ENCODE data around the gene GLYR1.

Gene GLYR1

DNA sequence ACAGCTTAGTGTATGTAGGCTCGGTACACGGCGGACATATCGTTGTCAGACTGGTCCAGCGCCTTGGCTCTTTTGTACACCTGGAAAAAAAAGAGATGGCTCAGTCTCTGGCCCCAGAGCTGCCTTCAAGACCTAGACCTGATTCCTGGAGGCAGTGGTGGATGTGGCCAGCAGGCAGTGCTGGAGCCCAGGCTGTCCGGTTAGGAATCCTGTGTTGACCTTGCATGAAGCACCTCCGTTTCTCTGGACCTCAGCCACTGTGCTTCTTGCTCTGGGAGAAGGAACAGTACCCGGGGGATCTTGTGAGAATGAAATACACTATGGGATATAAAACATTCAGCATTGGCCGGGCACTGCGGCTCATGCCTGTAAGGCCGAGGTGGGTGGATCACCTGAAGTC, 41.9 kb downstream of the GLYR1 start:
- no peak for DNase-seq (ENCODE audit: low read depth)

DNA sequence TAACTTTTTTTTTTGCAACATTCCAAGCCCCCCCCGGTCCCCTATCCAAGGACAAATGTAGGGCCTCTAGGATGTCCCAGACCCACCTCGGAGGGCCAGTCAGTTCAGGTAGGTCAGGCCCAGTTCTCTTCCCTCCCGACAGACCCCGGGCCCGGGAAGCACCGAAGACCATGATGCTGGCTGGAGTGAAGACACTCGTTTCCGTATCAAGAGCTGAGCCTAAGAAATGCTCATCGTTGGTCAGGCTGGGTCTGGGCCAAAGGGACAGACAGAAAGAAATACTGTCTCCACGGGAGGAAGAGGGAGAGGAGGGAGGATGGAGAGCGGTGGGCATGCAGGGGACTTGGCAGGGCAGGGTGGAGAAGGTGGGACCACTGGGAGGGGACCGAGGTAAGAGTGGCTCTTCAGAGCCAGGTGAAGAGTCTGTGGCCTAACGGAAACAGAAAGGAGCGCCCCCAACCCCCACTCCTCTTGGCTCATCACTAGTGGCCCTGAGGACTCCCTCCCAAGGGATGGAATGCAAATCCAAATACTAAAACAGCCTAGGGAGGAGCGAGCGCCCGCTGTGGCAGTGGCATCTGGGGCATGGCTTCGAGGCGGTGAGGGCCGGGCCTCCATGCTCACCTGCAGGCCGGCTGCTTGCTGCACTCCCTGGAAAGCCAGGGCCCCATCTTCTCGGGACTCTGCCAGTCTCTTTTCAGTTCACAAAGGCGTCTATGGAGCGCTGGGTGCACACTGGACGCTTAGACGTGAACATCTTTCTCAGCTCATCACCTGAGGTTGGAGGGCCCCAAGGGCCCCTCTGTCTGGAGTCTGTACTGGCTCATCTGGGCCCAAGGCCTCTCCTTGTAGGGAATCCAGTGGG, 43.0 kb downstream of the GLYR1 start:
- no peak for DNase-seq (ENCODE audit: low read depth)

DNA sequence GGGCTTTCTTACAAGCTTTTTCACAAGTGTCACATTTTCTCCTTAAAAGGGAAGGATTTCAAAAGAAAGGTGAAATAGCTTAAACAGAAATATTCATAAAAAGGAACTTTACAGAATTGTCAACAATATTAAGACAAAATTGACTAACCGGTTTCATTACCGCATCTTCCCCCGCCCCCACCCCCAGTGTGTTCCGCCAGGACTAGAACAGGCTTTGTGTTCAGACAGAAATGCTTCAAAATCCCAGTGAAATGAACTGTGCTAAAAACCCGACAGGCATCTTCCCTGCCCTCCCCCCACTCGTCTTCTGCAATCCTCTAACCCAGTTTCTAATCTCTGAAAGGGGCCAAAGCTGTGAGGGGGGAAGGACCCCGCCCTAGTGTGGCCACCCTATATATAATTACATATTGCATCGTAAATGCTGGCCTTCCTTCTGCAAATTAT, 43.7 kb downstream of the GLYR1 start:
- no peak for DNase-seq (ENCODE audit: low read depth)

DNA sequence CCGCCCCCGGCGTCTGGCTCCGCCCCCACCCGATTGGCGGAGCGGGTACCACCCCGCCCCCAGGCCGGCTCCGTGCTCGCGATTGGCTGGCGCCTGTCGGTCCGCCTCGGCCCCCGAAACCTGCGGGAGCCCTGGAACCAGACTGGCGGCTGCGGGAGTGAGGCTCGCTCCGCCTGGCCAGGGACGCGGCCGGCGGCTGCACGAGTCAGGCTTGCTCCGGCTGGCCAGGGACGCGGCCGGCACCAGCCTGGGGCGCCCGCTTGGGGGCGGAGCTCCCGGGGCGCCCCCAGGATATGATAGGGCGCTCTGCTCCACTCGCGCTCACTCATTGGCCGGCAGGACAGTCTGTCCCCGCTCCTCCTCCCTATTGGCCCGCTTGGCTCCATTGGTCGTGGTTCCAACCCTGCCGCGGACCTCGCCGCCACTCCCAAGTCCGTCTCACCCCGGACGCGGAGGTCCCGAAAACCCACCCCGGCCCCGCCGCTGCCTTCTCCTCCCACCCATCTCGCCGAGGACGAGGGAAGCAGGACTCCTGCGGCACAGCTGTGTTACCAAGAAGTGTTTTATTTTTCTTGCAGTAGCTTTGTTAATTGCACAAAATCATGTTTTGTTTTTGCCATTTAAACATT, 44.3 kb downstream of the GLYR1 start:
- DNase-seq (ENCODE audit: low read depth): peak; percentile 84

DNA sequence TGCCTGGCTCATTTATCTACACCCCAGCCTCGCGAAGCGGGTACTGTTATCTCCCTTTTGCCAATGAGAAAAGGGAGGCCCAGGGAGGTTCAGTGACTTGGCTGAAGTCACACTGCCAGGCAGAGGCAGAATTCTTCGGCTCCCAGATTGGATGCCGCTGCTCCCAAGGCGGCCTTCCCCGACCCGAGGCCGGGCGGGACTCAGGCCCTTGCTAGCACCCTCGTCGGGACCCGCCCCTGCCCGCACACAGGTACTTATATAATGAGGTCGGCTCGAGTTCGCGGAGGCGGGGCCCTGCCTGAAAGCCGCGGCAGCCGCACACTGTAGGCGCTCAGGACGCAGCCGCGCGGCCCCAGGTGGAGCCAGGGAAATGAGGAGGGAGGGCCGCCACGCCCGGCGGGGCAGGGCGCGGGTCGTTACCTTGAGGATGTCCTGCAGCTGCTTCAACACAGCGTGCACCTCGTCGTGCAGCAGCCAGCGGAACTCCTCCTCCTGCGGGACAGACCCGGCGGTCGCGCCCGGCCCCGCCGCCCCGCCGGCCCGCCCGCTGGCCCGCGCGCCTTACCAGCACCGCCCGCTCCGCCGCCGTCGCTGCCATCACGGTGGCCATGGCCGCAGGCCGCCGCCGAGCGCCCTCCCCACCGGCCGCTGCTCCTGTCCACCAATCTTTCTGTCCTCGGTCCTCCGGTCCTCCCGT, 45.0 kb downstream of the GLYR1 start, which contains the start of gene ROGDI:
Gene ROGDI, minus strand, starts transcription at position 672 of the 697 bp plus-strand sequence. Its CDS starts 62 bp downstream, at position 610.
- DNase-seq (ENCODE audit: low read depth): peak; percentile 64

DNA sequence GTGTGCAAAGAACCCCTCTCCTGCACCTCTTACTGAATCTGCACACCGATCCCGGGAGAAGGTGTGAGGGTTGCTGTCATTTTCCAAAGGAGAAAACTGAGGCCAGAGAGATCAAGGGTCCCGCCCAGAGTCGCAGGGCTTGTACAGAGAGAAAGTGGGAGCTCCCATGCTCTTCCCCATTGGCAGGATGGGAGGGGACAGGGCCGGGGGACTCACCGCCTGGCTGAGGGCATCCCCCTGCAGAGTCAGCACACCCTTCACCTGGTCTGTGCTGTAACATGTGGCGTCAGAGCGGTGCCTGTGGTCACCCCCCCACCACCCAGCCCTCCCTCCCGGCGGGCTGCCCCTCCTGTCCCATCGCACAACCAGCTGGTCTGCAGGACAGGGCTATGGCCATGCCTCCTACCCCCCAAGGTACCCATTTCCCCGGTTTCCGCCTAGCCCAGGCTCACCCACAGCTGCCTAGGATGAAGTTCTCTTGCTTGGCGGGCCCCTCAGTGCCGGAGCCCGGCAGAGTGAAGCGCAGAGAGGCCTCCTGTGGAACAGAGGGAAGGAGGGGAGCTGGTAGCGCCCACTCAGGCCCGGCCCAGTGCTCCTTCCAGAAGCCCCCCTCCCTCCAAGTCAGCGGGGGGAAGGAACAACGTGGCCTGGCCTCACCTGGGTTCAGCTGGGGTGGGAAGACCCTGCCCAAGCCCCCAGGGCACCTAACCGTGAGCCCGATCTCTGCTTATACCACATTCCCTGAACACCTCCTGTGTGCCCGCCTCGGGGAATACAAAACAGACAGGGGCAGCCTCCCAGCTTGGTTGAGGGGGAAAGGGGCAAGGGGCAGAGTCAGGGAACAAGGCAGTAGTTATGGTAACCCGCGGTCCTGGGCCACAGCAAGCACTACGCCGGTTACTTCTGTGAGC, 45.8 kb downstream of the GLYR1 start:
- no peak for DNase-seq (ENCODE audit: low read depth)

DNA sequence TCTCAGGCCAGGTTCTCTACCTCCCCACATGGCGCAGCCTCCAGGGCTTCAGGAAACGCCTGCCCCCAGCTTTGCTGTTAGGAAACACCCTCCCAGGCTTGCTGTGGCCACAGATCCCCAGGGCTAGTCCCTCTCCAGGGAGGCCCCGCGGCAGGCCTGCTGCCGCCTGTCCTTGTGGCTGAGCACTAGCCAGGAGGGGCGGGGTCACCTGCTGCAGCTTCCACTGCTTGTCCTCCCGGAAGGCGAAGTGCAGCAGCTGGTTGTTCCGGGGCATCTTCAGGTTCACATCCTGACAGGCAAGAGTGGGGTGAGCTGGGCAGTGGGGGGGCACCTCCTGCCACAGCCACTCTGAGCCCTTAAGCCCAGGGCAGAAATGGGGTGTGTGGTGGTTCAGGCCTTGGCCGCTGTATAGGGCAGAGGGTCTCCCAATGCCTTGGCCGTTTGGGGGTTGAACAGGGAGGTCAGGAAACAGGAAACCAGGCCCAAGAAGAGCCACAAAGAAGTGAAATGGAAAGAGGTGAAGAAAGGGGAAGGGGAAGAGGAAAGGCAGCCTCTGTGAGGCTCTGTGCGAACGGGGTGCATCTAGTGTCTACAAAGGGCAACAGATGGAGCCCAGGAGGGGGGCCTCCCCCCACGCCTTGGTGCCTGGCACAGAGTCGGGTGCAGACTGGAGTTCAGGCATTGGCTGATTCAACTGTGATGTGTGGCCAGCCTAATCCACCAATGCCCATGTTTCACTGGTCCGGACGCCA, 46.6 kb downstream of the GLYR1 start:
- no peak for DNase-seq (ENCODE audit: low read depth)

DNA sequence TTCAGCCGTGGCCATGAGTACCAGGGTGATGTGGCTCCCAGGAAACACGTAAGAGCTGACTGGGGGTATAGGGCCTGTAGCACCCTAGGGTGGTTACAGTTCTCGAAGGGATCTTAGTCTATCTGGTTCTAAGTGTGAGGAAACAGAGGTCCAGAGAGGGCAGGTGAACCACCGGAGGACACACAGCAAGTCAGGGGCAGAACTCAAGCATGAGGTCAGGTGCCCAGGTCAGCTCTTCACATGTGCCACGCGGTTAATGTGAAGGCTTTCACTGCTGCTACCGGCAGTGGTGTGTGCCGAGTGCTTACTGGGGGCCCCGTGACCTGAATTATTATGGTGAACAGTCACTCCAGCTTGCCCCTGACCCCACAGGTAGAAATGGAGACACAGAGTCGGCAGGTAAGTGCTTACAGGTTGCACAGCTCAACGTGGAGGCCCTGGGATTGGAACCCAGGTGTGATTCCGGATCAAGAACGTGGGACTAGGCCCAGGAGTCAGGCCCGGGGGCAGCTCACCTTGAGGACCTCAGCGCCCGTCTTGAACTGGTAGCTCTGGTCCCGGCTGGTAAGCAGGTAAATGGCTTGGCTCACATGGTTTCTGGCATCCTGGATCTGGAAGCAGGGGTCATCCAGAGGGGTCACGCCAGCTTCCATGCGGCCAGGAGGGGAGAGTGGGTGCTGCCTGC, 47.8 kb downstream of the GLYR1 start:
- no peak for DNase-seq (ENCODE audit: low read depth)

DNA sequence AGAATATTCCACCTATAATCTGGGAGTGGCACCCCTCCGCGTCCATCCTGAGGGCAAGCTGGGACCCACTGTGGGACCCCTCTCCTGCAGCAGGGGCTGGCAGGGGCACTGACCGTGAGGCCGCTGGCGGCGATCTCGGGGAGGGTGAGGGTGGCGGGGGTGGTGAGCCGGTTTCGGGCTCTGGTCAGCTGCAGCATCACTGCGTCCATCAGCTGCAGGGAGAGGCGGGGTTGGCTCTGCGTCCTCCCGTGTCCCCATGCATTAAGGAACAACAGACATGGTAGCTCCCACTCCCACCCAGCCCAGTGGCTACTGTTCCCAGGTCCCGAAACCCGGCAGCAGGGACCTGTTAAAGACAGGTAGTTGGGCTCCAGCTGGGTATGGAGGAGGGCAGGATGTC, 48.6 kb downstream of the GLYR1 start:
- DNase-seq (ENCODE audit: low read depth): no peak

DNA sequence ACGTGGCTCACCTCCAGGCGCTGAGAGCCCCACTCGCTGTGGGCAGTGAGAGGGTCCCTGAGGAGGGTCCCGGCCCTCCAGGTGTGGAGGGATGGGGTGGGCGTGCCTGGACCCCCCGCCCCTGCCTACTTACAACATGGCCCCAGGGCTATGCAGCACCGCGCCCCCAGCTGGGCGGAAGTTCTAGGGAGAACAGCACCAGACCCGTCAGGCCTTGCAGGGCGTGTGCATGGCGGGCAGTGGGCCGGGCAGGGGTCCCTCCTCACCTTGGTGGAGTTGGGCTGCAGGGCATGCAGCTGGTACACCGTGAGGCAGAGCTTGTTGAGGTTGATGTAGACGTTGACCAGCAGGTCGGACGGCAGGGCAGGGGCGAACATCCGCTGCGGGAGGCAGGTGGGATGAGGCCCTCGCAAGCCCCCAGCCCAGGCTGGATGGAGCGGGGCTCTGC, 49.3 kb downstream of the GLYR1 start:
- DNase-seq (ENCODE audit: low read depth): no peak

DNA sequence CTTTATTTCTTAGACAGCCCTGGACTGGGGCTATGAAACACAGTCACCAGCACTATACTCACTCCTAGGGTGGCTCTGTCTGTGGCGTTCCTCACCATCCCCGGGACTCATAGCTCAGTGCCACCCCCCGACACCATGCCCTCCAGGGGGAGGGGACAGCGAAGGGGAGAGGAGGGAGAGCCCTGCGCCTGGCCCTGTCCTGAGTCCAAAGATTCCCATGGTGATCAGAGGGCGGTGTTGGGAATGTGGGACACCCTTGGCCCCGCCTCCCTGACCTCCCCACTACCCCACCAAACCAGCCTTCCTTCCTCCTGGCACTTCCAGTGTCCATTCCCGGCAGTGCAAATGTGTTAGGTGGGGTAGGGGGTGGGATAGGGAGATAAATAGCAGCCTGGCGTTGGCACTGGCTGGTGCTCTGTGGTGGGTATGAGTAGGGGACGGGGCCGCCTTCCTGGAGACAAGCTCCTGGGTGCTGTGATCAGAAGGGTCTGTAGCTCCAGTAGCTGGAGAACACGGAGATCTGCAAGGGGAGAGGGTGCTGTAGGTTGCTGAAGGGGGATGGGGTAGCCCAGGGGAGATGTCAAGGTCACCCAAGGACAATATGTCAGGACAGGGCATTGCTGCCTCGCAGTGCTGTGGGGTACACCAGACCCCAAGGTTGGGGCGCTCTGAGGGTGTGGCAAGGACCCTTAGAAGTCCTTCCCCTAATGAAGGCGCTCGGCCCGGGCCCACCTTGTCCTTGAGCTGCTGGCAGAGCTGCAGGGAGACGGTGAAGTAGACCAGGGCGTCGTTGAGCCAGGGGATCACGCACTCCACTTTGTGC, 49.9 kb downstream of the GLYR1 start:
- DNase-seq (ENCODE audit: low read depth): no peak

DNA sequence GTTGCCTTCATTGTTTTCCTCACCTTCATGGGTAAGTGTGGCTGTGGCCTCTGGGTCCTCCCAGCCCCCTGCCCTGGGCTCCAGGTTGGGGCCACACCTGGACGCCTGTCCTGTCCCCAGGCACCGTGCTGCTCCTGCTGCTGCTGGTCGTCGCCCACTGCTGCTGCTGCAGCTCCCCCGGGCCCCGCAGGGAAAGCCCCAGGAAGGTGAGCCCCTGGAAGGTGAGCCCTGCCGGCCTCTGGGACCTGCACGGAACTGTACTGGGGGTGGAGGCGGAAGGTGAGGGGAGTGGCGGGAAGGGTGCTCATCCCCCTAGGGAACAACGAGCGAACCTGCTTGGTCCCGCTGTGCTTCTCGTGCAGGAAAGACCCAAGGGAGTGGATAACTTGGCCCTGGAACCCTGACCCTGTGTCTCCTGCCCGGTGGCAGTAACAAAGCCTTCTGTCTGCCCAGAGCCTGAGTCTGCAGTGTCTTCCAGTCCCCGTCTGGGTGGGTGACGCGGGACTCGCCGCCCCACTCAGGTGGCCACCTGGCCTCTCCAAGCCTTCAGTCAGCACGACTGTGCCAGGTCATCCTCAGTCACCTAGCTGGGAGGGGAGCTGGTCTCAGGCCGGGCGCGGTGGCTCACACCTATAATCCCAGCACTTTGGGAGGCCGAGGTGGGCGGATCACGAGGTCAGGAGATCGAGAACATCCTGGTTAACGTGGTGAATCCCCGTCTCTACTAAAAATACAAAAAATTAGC, 51.1 kb downstream of the GLYR1 start:
- no peak for DNase-seq (ENCODE audit: low read depth)

DNA sequence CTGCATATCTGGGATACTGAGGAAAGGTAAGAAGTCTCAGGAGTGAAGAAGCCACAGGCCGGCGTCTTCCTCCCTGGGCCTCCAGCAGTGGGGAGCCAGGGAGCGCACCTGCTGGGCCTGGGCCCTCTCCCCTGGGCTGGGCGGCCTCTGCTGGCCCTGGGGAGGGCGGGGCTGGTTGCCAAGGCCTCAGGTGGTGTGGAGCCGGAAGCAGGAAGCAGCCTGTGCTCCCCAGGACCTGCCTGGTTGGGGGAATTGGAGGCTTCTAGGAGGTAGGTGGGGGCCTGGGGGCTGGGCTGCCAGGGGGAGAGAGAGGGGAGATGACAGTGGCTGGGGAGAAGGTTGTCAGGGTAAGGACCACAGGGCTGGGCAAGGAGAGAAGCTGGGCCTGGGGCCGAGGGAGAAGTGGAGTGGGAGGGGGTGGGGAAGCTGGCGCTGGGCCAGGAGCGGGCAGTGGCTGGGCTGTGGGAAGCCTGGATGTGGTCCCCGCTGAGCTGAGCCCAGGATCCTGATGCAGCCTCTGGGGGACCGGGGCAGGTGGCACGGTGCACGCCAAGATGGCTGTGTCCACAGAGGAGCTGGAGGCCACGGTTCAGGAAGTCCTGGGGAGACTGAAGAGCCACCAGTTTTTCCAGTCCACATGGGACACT, 51.8 kb downstream of the GLYR1 start, which contains the start of gene SMIM22:
Gene SMIM22, plus strand, starts transcription at position 189 of the 647 bp plus-strand sequence. Its CDS starts 366 bp downstream, at position 555.
- no peak for DNase-seq (ENCODE audit: low read depth)

DNA sequence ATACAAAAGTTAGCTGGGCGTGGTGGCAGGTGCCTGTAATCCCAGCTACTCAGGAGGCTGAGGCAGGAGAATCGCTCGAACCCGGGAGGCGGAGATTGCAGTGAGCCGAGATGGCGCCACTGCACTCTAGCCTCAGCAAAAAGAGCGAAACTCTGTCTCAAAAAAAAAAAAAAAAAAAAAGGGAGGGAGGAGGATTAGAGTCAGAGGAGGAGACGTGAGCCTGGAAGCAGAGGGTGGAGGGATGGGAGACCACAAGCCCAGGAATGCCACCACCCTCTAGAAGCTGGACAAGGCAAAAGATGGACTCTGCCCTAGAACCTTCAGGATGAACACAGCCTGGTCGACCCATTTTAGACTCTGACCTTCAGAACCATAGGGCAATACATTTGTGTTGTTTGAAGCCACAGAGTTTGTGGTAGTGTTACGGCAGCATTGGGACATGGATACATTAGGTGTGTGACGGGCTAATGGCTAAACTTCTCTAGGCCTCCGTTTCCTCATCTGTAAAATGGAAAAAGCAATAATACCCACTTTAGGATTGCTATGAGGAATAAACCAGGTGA, 54.1 kb downstream of the GLYR1 start:
- no peak for DNase-seq (ENCODE audit: low read depth)

DNA sequence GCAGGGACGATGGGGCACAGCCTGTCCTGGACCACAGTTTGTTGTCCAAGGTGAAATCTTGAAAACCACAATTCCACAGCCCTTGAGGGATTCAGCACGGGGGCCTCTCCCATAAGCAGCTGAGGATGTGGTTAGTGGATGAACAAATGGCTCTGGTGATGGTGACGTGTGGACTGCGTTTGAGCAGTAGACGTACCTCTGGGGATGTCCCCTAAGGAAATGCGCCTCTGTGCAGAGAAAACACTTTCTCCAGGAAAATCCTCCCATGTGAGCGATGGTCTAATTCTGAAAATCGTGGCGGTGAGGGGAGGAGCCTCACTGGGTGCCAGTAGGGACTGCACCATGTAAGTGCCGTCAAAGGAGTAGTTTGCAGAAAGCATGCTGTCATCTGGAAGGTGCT, 56.2 kb downstream of the GLYR1 start:
- DNase-seq (ENCODE audit: low read depth): no peak

DNA sequence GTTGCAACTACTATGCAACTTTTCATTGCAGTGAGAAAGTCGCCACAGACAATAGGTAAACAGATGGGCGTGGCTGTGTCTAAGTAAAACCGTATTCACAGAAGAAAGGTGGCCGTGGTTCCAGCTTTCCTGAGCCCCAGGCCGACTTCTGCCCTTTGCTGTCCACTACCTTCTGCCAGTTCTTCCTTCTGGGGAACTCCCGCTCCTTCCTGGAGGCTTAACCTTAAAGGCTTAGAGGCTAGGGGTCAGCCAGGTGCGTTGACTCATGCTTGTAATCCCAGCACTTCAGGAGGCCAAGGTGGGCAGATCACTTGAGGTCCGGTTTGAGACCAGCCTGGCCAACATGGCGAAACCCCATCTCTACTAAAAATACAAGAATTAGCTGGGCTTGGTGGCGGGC, 56.8 kb downstream of the GLYR1 start:
- no peak for DNase-seq (ENCODE audit: low read depth)

DNA sequence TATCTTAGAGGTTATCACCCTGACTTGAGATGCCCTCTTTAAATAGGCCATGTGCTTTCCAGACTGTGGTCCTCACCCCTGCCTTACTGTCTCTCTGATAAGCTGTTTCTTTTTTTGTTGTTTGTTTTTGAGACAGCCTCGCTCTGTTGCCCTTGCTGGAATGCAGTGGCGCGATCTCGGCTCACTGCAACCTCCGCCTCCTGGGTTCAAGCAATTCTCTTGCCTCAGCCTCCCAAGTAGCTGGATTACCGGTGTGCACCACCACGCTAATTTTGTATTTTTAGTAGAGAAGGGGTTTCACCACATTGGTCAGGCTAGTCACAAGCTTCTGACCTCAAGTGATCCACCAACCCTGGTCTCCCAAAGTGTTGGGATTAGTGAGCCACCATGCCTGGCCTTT, 58.2 kb downstream of the GLYR1 start:
- no peak for DNase-seq (ENCODE audit: low read depth)

DNA sequence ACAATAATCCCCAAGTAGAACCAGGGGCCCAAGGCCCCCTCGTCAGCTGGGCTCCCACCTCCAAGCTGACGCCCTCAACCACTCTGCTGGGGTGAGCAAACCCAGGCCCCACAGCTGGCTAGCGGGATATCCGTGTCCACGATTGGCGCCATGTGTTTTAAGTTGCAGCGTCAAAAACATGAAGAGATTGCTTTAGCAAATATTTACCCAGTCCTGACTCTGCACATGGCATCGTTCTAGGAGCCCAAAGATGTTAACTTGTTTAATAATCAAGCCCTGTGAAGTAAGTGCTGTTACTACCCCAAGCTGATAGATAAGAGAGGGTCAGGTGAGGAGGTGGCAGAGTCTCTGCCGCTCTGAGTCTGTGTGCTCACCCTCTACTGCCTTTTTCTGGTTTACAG, 58.6 kb downstream of the GLYR1 start:
- no peak for DNase-seq (ENCODE audit: low read depth)
